BJ (cell line): ENCODE results near the gene ZSCAN2. TPM values are rescaled to one million over a fixed set of nuclear protein-coding genes. Genes with fewer than 3 reads are reported as not detected.

Experiments used
- CTCF ChIA-PET: fragments of 350-600 bp; formaldehyde crosslinking; extraction: SDS; loops from one replicate; lab custom pipeline; 2021; ENCODE audit warnings: antibody characterized with exemption, inconsistent platforms; lab: Yijun Ruan, JAX
- POLR2A ChIA-PET: fragments of 300-600 bp; sonication (Branson Sonifier 250); formaldehyde crosslinking; extraction: SDS; loops from one replicate; lab custom pipeline; 2021; ENCODE audit warnings: antibody characterized with exemption; lab: Charles Lee
- DNase-seq: peaks from one replicate; pipeline ENCODE4 v3.0.0-alpha.2; 2011; ENCODE audit warnings: low read depth
- H3K27me3 ChIP-seq: 2 replicates; pipeline ENCODE4 v1.6.0; 2011; ENCODE audit warnings: low read length; ENCODE audit not compliant: control insufficient read depth, insufficient read depth
- H3K36me3 ChIP-seq: 2 replicates; pipeline ENCODE4 v1.5.1; 2011; ENCODE audit warnings: low read length; ENCODE audit not compliant: control insufficient read depth, insufficient read depth
- H3K4me3 ChIP-seq: 2 replicates; pipeline ENCODE4 v1.5.1; 2011; ENCODE audit warnings: low read depth, mild to moderate bottlenecking, control low read depth, low read length
- CTCF ChIP-seq: IDR thresholded peaks from 2 replicates; pipeline ENCODE4 v1.5.1; 2011; ENCODE audit warnings: low read depth, mild to moderate bottlenecking, control low read depth, inconsistent platforms, low read length, moderate library complexity; ENCODE audit not compliant: insufficient read depth
- polyA plus RNA-seq: library from polyadenylated mRNA; depleted of rRNA; stranded (reverse); fragments of >200 nt; gene quantifications from 2 replicates; pipeline ENCODE4 v1.2.3, GENCODE V29; 2011

Gene ZSCAN2
- polyA plus RNA-seq, 1 experiment: 6.3 TPM

GRCh38 chr15:84649706-84650105 lies 48.9 kb downstream of the ZSCAN2 start:
- Histone ChIP-seq H3K36me3 (peaks cover 31% of the 10 kb centered on the region), H3K27me3 (no peaks in the 10 kb centered on the region), H3K4me3 (no peak overlapping the region)
- CTCF ChIA-PET: interaction anchor here (0.6 kb wide), 1 partner anchor 79 kb away, joined by 3 read pairs; no protein-coding TSS in a partner anchor
- no peak for DNase-seq
- TF ChIP-seq CTCF: no peak
- POLR2A ChIA-PET: interaction anchor here (0.6 kb wide), 2 partner anchors 16 to 172 kb away, joined by 3 to 4 read pairs; no protein-coding TSS in a partner anchor

- POLR2A ChIA-PET: interaction anchor here (0.7 to 1.2 kb wide), 2 partner anchors 15 to 22 kb away, joined by 3 to 7 read pairs; no protein-coding TSS in a partner anchor
- no peaks in the 10 kb centered on the region for H3K27me3 ChIP-seq
- TF ChIP-seq CTCF: no peak
- DNase-seq: no peak
- H3K4me3 ChIP-seq: peak overlapping the region; percentile 76
- CTCF ChIA-PET: interaction anchor here (0.6 to 3.2 kb wide), 10 partner anchors 8 to 275 kb away, joined by 3 to 22 read pairs (median 4); partner anchors contain the start of genes SEC11A and ZSCAN2
- H3K36me3 ChIP-seq: peaks cover 4% of the 10 kb centered on the region
These were observed 52.7 kb downstream of the ZSCAN2 start for GRCh38 chr15:84653584-84653909.

- CTCF ChIA-PET: interaction anchor here (0.6 to 3.2 kb wide), 12 partner anchors 8 to 274 kb away, joined by 3 to 22 read pairs (median 4); partner anchors contain the start of genes SEC11A and ZSCAN2
- Histone ChIP-seq H3K27me3 (no peaks in the 10 kb centered on the region), H3K36me3 (peaks cover 2% of the 10 kb centered on the region), H3K4me3 (peak within 1 kb of the TSS; percentile 76)
- no peak for DNase-seq
- POLR2A ChIA-PET: interaction anchor here (0.6 to 1.2 kb wide), 3 partner anchors 10 to 22 kb away, joined by 3 to 7 read pairs (median 6); no protein-coding TSS in a partner anchor
- TF ChIP-seq CTCF: no peak
These were observed 53.3 kb downstream of the ZSCAN2 start, which contains the start of gene WDR73 for GRCh38 chr15:84653910-84654688. Gene WDR73 (minus strand): TSS chr15:84654283. CDS start chr15:84654274, 9 bp downstream.

GRCh38 chr15:84654689-84655453 lies 54.1 kb downstream of the ZSCAN2 start:
- ChIA-PET CTCF (interaction anchor here (0.7 to 3.2 kb wide), 11 partner anchors 9 to 274 kb away, joined by 3 to 22 read pairs (median 4); partner anchors contain the start of gene ZSCAN2), POLR2A (interaction anchor here (0.6 kb wide), 1 partner anchor 11 kb away, joined by 6 read pairs; no protein-coding TSS in a partner anchor)
- peak overlapping the region; percentile 76 for H3K4me3 ChIP-seq
- no peak for DNase-seq
- TF ChIP-seq CTCF: peak; percentile 77
- peaks cover 2% of the 10 kb centered on the region; the same call in 1 of the 2 replicates for H3K36me3 ChIP-seq
- H3K27me3 ChIP-seq: no peaks in the 10 kb centered on the region
